GM13977 (cell line): ENCODE results near the gene KRTAP2-2.
"Not testable (repeated sequence)": the region's sequence is repeated elsewhere in the genome, so short reads cannot be mapped to it uniquely, and the experiment has no call there.

Experiments used
- DNase-seq: peaks from one replicate; pipeline ENCODE4 v3.0.0; 2012; ENCODE audit warnings: low spot score
- in situ Hi-C: fragments of 300-500 bp; cut with MboI; formaldehyde crosslinking; loops from one replicate; pipeline ENCODE4 v1.12.0; 2022; ENCODE audit warnings: low sequenced_read_pairs, low pct_unique_long_range_greater_than_20kb, mixed read lengths, inconsistent platforms; ENCODE audit not compliant: unreplicated experiment
- TF ChIP-seq, protein P1 (sequence below): IDR thresholded peaks from 2 replicates; pipeline ENCODE4 v1.5.1; 2012; ENCODE audit warnings: mild to moderate bottlenecking, control low read depth; ENCODE audit not compliant: insufficient read depth; ENCODE audit errors: extremely low read depth, missing control alignments

KRTAP2-2 gene

DNA sequence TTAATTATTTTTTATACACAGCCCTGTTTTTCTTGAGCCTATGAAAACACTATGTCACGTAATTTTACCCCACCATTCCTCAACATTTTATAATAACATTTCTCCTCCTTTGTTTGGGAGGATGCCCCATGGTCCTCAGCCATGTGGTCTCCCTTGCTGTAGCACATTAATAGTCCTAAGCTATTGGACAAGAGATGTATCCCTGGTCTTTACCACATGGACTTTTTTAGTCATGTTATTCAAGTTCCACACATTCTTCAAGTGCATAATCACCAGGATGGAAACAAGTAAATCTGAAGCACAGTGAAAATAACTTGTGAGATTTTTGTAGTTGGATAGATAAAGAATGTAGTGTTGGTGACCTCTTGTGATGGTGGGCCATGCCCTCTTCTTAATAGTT is 6.9 kb upstream of the KRTAP2-2 start:
- DNase-seq, result no peak
- TF ChIP-seq, protein P1, sequence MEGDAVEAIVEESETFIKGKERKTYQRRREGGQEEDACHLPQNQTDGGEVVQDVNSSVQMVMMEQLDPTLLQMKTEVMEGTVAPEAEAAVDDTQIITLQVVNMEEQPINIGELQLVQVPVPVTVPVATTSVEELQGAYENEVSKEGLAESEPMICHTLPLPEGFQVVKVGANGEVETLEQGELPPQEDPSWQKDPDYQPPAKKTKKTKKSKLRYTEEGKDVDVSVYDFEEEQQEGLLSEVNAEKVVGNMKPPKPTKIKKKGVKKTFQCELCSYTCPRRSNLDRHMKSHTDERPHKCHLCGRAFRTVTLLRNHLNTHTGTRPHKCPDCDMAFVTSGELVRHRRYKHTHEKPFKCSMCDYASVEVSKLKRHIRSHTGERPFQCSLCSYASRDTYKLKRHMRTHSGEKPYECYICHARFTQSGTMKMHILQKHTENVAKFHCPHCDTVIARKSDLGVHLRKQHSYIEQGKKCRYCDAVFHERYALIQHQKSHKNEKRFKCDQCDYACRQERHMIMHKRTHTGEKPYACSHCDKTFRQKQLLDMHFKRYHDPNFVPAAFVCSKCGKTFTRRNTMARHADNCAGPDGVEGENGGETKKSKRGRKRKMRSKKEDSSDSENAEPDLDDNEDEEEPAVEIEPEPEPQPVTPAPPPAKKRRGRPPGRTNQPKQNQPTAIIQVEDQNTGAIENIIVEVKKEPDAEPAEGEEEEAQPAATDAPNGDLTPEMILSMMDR, result no peak
- in situ Hi-C loops, result no loop called here

DNA sequence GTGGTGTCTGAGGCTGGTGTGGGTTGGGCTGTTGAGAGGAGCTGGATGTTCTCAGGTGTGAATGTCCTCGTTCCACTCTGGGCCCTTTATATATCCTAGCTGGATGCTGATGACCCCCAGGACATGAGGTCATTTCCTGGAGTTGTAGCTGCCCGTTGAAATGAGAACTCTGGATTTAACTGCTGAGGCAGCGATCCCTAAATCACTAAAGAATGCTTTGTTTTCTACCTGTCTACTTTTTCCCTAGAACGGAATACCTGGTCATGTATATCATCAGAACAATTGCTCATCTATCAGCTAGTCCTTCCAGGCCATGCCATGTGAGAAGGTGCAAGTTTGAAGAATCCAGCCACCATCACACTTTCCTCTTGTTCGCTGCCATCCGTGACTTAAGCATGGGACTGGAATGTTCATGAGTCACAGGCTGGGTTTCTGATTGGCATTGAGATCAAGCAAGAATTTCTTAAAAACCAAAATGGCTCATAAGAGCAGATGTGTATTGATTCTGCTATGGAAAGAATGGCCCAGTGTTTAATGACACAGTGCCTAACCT is 5.1 kb upstream of the KRTAP2-2 start, which contains the start of gene KRTAP2-3:
Gene KRTAP2-3 (minus strand): TSS at position 63 of the 553 bp plus-strand sequence. CDS start 64 bp downstream, outside the sequence.
- TF ChIP-seq, protein P1, result no peak
- in situ Hi-C loops, result no loop called here
- DNase-seq, result no peak

DNA sequence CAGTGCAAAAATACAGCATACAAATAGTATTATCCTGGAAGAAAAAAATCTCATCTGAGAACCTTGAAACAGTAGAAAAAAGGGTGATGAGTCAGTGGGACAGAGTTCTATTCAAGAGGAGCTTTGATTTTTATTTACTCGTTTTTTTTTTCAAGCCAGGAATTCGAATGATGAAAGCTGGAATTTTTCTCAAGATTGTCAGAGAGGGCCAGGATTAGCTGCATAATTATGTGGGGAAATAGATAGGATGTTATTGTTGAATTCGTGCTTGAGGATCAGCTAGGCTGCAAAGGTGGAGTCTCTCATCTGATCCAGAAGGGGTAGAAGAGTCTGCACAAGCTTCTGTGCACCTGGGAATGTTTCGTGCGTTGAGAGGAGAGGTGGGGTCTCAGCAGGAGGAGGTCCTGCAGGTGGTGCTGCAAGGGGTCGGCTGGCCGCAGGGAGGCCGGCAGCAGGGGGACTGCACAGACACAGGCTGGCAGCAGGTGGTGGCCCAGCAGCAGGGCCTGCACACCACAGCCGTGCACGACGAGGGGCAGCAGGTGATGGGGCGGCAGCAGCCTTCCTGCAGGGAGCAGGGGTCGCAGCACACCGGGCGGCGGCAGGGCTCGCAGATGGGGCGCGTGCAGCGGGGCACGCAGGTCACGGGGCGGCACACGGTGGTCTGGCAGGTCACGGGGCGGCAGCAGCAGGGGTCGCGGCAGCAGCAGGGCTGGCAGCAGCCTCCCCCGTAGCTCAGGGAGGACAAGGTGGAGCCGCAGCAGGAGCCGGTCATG is 4.4 kb upstream of the KRTAP2-2 start:
- DNase-seq, in situ Hi-C loops: not testable (repeated sequence)

DNA sequence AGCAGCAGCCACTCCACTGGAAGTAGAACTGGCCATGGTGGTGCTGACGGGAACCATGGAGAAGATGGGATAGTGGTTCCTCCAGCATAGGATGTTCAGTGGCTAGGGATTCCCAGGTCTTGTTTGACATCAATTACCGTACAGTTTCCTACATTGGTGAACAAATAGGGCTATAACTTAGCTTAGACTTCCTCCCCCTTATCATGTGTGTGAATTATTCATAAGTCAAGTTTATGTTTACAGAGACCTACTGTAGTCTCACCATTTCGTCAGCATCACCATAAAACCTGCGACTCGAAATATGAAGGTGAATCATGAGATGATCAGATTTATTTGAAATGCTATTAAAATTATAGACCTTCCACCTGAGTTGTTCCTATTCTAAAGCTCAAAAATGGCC is 3.7 kb upstream of the KRTAP2-2 start:
- in situ Hi-C loops, result no loop called here
- no peak for DNase-seq
- TF ChIP-seq, protein P1, result no peak

DNA sequence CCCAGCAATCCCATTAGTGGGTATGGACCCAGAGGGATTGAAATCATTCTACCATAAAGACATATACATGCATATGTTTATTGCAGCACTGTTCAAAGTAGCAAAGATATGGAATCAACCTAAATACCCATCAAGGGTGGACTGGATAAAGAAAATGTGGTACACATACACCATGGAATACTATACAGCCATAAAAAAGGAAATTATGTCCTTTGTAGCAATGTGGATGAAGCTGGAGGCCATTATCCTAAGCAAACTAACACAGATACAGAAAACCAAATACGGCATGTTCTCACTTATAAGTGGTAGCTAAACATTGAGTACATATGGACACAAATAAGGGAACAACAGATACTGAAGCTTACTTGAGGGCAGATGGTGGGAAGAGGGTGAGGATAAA is 2.5 kb upstream of the KRTAP2-2 start:
- in situ Hi-C loops, result no loop called here
- TF ChIP-seq, protein P1, result no peak
- DNase-seq, result no peak

DNA sequence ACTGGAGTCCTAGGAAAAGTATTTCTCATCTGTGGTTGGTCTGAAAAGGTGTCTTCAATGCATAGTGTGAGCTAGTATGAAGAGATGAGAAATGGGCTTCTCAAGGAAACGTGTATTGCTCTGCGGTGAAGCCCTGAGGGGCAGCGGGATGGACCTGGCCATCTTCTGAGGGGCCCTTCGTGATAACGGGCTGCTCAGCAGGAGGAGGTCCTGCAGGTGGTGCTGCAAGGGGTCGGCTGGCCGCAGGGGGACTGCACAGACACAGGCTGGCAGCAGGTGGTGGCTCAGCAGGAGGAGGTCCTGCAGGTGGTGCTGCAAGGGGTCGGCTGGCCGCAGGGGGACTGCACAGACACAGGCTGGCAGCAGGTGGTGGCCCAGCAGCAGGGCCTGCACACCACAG is 474 bp downstream of the KRTAP2-2 start:
- DNase-seq, in situ Hi-C loops: not testable (repeated sequence)

DNA sequence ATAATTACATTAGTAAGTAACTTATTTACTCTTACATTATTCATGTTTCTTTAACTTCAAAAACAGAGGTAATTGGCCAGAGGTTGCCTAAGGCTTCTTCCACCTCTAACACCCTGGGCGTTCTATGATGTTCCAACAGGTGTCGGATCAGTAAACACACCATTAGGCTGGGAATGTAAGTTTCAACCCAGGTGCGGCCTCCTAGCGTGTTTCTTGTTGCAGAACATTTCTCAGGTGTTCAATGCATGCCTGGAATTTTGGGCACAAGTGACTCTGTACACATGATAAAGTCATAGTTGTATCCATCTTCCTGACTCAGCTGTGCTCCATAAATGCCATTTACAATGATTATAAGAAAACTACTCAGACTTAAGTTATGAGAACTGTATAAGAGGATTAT is 1.0 kb downstream of the KRTAP2-2 start:
- no peak for DNase-seq
- TF ChIP-seq, protein P1, result no peak
- in situ Hi-C loops, result no loop called here
